A673 (cell line): ENCODE measurements around the gene AP1M1.

ENCODE experiments used
- CTCF ChIP-seq: fragments of 300-800, 200-600 bp; sonication (generic); conservative IDR thresholded peaks from 2 replicates; pipeline ENCODE4 v1.5.1; 2017; ENCODE audit warnings: low read depth, mild to moderate bottlenecking, antibody characterized with exemption, low read length, moderate library complexity, mixed read lengths
- EZH2 ChIP-seq: fragments of 200-600 bp; sonication (generic); IDR thresholded peaks from 2 replicates; pipeline ENCODE4 v1.6.1; 2017; ENCODE audit warnings: borderline replicate concordance, low read depth, mild to moderate bottlenecking, mixed read lengths, antibody characterized with exemption, low read length; ENCODE audit not compliant: poor library complexity, severe bottlenecking

- TF ChIP-seq CTCF = no peak
- no peak for TF ChIP-seq EZH2
Measured at GRCh38 chr19:16229322-16229641, 31.6 kb downstream of the AP1M1 start.
